Endothelial cell of umbilical vein (primary cell): ENCODE results near the gene VDAC2. TPM values are rescaled to one million over a fixed set of nuclear protein-coding genes. Genes with fewer than 3 reads are reported as not detected.

Experiments used
- BruUV-seq: library from RNA; stranded (reverse); fragments of 400-500 nt; replicated peaks from 2 replicates; lab custom pipeline; 2021; lab: Mats Ljungman, UMichigan
- CTCF ChIA-PET: fragments of 300-600, 350-600 bp; sonication (Branson Sonifier 250); formaldehyde crosslinking; loops from one replicate; lab custom pipeline; 2021; ENCODE audit warnings: antibody characterized with exemption, inconsistent platforms; lab: Charles Lee
- POLR2A ChIA-PET: fragments of 300-600, 350-600 bp; sonication (Branson Sonifier 250); formaldehyde crosslinking; loops from one replicate; lab custom pipeline; 2021; ENCODE audit warnings: antibody characterized with exemption, inconsistent platforms; lab: Charles Lee
- DNase-seq: peaks from one replicate; pipeline ENCODE4 v3.0.0-alpha.2; 2011; ENCODE audit warnings: low read depth, low spot score
- FAIRE-seq: peaks from 2 replicates; lab custom pipeline; 2011; peaks lifted over from hg19 to GRCh38; lab: Jason Lieb, UNC
- H2AFZ ChIP-seq: 2 replicates; pipeline ENCODE4 v1.6.0; 2012; ENCODE audit warnings: low read depth, low read length, control low read depth, inconsistent platforms
- H3K27ac ChIP-seq: 2 replicates; pipeline ENCODE4 v1.5.1; 2011; ENCODE audit warnings: low read depth, mild to moderate bottlenecking, control low read depth, low read length, moderate library complexity; ENCODE audit not compliant: insufficient read depth
- H3K27me3 ChIP-seq, 2 experiments: 2 replicates each; pipeline versions ENCODE4 v1.6.0 to v1.6.1; 2011; ENCODE audit warnings: low read length in 2 of 2, mixed read lengths in 1 of 2; ENCODE audit not compliant: control insufficient read depth in 2 of 2, insufficient read depth in 2 of 2
- H3K36me3 ChIP-seq, 2 experiments: 2 replicates in 1 of 2; 3 replicates in 1 of 2; pipeline ENCODE4 v1.5.1; 2011; ENCODE audit warnings: low read length in 2 of 2, mild to moderate bottlenecking in 1 of 2, moderate library complexity in 1 of 2; ENCODE audit not compliant: control insufficient read depth in 2 of 2, insufficient read depth in 2 of 2; ENCODE audit errors: extremely low read depth in 1 of 2
- H3K4me1 ChIP-seq: 3 replicates; pipeline ENCODE4 v1.5.1; 2011; ENCODE audit warnings: mild to moderate bottlenecking, low read length; ENCODE audit not compliant: control insufficient read depth, insufficient read depth; ENCODE audit errors: extremely low read depth
- H3K4me2 ChIP-seq: 2 replicates; pipeline ENCODE4 v1.6.1; 2011; ENCODE audit warnings: low read length, control low read depth, mixed read lengths; ENCODE audit not compliant: insufficient read depth
- H3K4me3 ChIP-seq, 3 experiments: fragments of 200-600 bp in 1 of 3; sonication (generic), shearing (Covaris generic) in 1 of 3; replicated peaks in 1 of 3; 2 replicates each; pipeline ENCODE4 v1.5.1; 2011 to 2016; ENCODE audit warnings: control low read depth in 3 of 3, low read length in 3 of 3, mild to moderate bottlenecking in 2 of 3, inconsistent platforms in 1 of 3, low read depth in 1 of 3, moderate library complexity in 1 of 3; ENCODE audit not compliant: insufficient read depth in 1 of 3
- H3K79me2 ChIP-seq: 2 replicates; pipeline ENCODE4 v1.6.0; 2012; ENCODE audit warnings: low read length, inconsistent platforms; ENCODE audit not compliant: control insufficient read depth, insufficient read depth
- H3K9ac ChIP-seq: replicated peaks from 2 replicates; pipeline ENCODE3; 2011; ENCODE audit warnings: low read length, control low read depth; ENCODE audit not compliant: insufficient read depth; ENCODE audit errors: extremely low read depth
- H3K9me1 ChIP-seq: replicated peaks from 3 replicates; pipeline ENCODE4 v1.6.0; 2011; ENCODE audit warnings: mild to moderate bottlenecking, low read length; ENCODE audit not compliant: control insufficient read depth, insufficient read depth; ENCODE audit errors: extremely low read depth
- H3K9me3 ChIP-seq: replicated peaks from 2 replicates; pipeline ENCODE4 v1.5.1; 2012; ENCODE audit warnings: low read length, inconsistent platforms; ENCODE audit not compliant: control insufficient read depth, insufficient read depth
- H4K20me1 ChIP-seq: replicated peaks from 2 replicates; pipeline ENCODE3; 2011; ENCODE audit warnings: mild to moderate bottlenecking, low read length; ENCODE audit not compliant: control insufficient read depth, insufficient read depth; ENCODE audit errors: extremely low read depth
- EZH2 ChIP-seq: IDR thresholded peaks from 2 replicates; pipeline ENCODE4 v1.6.1; 2012; ENCODE audit warnings: borderline replicate concordance, low read depth, mild to moderate bottlenecking, moderate library complexity, low read length, inconsistent platforms; ENCODE audit not compliant: severe bottlenecking
- FOS ChIP-seq: IDR thresholded peaks from 2 replicates; pipeline ENCODE4 v1.6.1; 2011; ENCODE audit warnings: mild to moderate bottlenecking, low read length, moderate library complexity, borderline replicate concordance; ENCODE audit not compliant: insufficient read depth
- GATA2 ChIP-seq: IDR thresholded peaks from 2 replicates; pipeline ENCODE4 v1.7.0; 2011; ENCODE audit warnings: low read depth, mild to moderate bottlenecking, moderate library complexity, mixed read lengths, low read length; ENCODE audit not compliant: insufficient read length, insufficient read depth
- JUN ChIP-seq: IDR thresholded peaks from 2 replicates; pipeline ENCODE4 v1.6.1; 2011; ENCODE audit warnings: borderline replicate concordance, low read depth; ENCODE audit not compliant: insufficient read length, insufficient read depth
- MYC ChIP-seq: IDR thresholded peaks from one replicate; pipeline ENCODE4 v1.6.1; 2011; ENCODE audit warnings: mild to moderate bottlenecking, low read depth, low read length
- POLR2A ChIP-seq: IDR thresholded peaks from 2 replicates; pipeline ENCODE4 v1.6.1; 2012; ENCODE audit warnings: low read depth, mild to moderate bottlenecking, control low read depth, low read length
- POLR2AphosphoS5 ChIP-seq: IDR thresholded peaks from 2 replicates; pipeline ENCODE4 v1.6.1; 2012; ENCODE audit warnings: low read depth, mild to moderate bottlenecking, control low read depth, low read length, moderate library complexity; ENCODE audit not compliant: insufficient read depth
- dilution Hi-C: fragments of 300-500 bp; cut with MboI; formaldehyde crosslinking; loops from one replicate; pipeline ENCODE4 v1.15.0; 2019; ENCODE audit warnings: low sequenced_read_pairs; ENCODE audit not compliant: extremely low pct_ligation_motif_present
- intact Hi-C: fragments of 100-400 bp; cut with micrococcal nuclease; formaldehyde crosslinking; loops from one replicate; pipeline ENCODE4 v1.10.0; 2022
- polyA plus RNA-seq, 4 experiments: library from polyadenylated mRNA; depleted of rRNA in 3 of 4; stranded (reverse) in 3 of 4; unstranded in 1 of 4; fragments of >200 nt; gene quantifications; 2 replicates each; pipeline versions ENCODE4 v1.2.1 to v1.2.3, GENCODE V29; 2011 to 2012; ENCODE audit warnings: missing spikeins in 1 of 4
- total RNA-seq: library from RNA; stranded (reverse); gene quantifications from 2 replicates; pipeline ENCODE4 v1.2.3, GENCODE V29; 2021
- TF ChIP-seq, protein P1 (sequence below): IDR thresholded peaks from 2 replicates; pipeline ENCODE4 v1.6.1; 2011; ENCODE audit not compliant: insufficient read depth, insufficient read length
- TF ChIP-seq, protein P2 (sequence below), 2 donors: IDR thresholded peaks; 1 replicate in 1 of 2; 2 replicates in 1 of 2; pipeline ENCODE4 v1.5.1; 2011; ENCODE audit warnings: low read length in 2 of 2, mild to moderate bottlenecking in 2 of 2, moderate library complexity in 2 of 2, control low read depth in 1 of 2, inconsistent platforms in 1 of 2, low read depth in 1 of 2; ENCODE audit not compliant: insufficient read depth in 1 of 2; ENCODE audit errors: extremely low read depth in 1 of 2

The VDAC2 gene
- total and polyA plus RNA-seq, 2 donors (not counting 3 experiments of a cell fraction or from before 2014, with no cell fraction given): 89.3 to 222 TPM

DNA sequence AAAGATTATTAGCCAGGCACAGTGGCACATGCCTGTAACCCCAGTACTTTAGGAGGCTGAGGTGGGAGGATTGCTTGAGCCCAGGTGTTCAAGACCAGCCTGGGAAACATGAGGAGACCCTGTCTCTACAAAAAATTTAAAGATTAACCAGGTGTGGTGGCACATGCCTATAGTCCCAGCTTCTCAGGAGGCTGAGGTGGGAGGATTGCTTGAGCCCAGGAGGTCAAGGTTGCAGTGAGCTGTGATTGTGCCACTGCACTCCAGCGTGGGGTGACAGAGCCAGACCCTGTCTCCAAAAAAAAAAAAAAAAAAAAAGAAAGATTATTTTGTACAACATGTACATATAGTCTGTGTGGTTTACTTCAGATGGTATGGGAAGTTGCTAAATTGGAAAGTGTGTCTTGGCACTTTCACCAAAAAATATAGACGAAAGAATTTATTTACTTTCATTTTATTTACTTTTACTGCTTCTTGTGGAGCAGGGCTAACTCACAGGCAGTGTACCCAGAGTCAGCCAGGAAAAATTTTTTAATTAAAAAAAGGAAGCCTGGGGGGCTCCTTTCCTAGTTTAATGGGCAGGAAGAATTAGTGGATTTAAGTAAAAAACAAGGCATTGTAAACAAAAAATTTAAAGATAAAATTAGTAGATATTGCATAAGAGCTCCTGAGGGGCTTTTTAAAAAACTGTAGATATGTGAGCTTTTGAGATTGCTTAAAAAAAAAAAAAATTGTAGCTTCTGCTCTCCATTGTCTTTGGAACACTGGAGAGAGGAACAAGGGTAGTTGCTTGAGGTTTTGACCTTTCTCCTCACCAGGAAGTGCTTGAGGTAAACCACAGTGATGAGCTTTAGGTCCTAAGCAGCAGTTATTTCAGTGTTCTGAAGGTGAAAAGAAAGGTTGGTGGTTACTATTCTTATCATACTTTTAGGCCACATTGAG lies 44.6 kb upstream of the VDAC2 start:
- H3K9me1 ChIP-seq: no peaks in the 10 kb centered on the region
- H3K36me3 ChIP-seq: no peaks in the 10 kb centered on the region
- H3K9me3 ChIP-seq: no peaks in the 10 kb centered on the region
- BruUV-seq: no TSS peak
- no peak overlapping the region for H3K4me3 ChIP-seq
- no peak overlapping the region for H3K4me2 ChIP-seq
- FAIRE-seq (no peak), DNase-seq (no peak)
- ChIA-PET POLR2A (no interaction called here), CTCF (interaction anchor here (1.6 to 1.8 kb wide), 2 partner anchors 13 to 65 kb away, joined by 4 to 5 read pairs; no protein-coding TSS in a partner anchor)
- H3K4me1 ChIP-seq: no peaks in the 10 kb centered on the region
- H3K79me2 ChIP-seq: peaks cover 2% of the 10 kb centered on the region
- H4K20me1 ChIP-seq: no peaks in the 10 kb centered on the region
- intact Hi-C loops: no loop called here
- dilution Hi-C loops: no loop called here
- H3K27me3 ChIP-seq: no peaks in the 10 kb centered on the region
- TF ChIP-seq EZH2 (no peak), GATA2 (no peak), POLR2A (no peak), JUN (no peak), MYC (no peak), POLR2AphosphoS5 (no peak), FOS (no peak)
- TF ChIP-seq, protein P1, sequence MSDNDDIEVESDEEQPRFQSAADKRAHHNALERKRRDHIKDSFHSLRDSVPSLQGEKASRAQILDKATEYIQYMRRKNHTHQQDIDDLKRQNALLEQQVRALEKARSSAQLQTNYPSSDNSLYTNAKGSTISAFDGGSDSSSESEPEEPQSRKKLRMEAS: no peak
- TF ChIP-seq, protein P2, sequence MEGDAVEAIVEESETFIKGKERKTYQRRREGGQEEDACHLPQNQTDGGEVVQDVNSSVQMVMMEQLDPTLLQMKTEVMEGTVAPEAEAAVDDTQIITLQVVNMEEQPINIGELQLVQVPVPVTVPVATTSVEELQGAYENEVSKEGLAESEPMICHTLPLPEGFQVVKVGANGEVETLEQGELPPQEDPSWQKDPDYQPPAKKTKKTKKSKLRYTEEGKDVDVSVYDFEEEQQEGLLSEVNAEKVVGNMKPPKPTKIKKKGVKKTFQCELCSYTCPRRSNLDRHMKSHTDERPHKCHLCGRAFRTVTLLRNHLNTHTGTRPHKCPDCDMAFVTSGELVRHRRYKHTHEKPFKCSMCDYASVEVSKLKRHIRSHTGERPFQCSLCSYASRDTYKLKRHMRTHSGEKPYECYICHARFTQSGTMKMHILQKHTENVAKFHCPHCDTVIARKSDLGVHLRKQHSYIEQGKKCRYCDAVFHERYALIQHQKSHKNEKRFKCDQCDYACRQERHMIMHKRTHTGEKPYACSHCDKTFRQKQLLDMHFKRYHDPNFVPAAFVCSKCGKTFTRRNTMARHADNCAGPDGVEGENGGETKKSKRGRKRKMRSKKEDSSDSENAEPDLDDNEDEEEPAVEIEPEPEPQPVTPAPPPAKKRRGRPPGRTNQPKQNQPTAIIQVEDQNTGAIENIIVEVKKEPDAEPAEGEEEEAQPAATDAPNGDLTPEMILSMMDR (IDR thresholded peaks at IDR 0.05; ENCODE audit: extremely low read depth in 1 of 2, insufficient read depth in 1 of 2, low read depth in 1 of 2, low read length in 2 of 2): no peak
- no peak overlapping the region for H3K9ac ChIP-seq
- H3K27ac ChIP-seq: no peak overlapping the region
- no peak overlapping the region for H2AFZ ChIP-seq
